HCT116 (cell line): ENCODE data around the gene STPG2. TPM values are rescaled to one million over a fixed set of nuclear protein-coding genes. Genes with fewer than 3 reads are reported as not detected.

ENCODE experiments used
- ATAC-seq: fragments of 200-7000 bp; cut with Tn5 transposase; 2 replicates; pipeline ENCODE4 v1.9.1; 2020; ENCODE audit warnings: mild to moderate bottlenecking, moderate library complexity
- BruUV-seq: library from RNA; stranded (reverse); fragments of 400-500 nt; replicated peaks from 2 replicates; lab custom pipeline; 2021; lab: Mats Ljungman, UMichigan
- CTCF ChIA-PET: fragments of 300-600 bp; sonication (Branson Sonifier 250); formaldehyde crosslinking; loops from one replicate; lab custom pipeline; 2021; ENCODE audit warnings: antibody characterized with exemption; lab: Charles Lee
- POLR2A ChIA-PET: fragments of 300-600, 350-600 bp; sonication (Branson Sonifier 250); formaldehyde crosslinking; loops from one replicate; lab custom pipeline; 2021; ENCODE audit warnings: antibody characterized with exemption; lab: Charles Lee
- RAD21 ChIA-PET, 2 experiments: fragments of 300-600 bp; sonication (Branson Sonifier 250); formaldehyde crosslinking; loops; one replicate each; lab custom pipeline; 2023; ENCODE audit warnings: low total read pairs in 2 of 2; ENCODE audit not compliant: uncharacterized antibody in 2 of 2, unreplicated experiment in 2 of 2, low non-redundant PET in 1 of 2; lab: Charles Lee
- DNase-seq: peaks from one replicate; pipeline ENCODE4 v3.0.0-alpha.2; 2010; ENCODE audit warnings: low read depth, low spot score
- H2AFZ ChIP-seq: fragments of 200-600 bp; shearing (Covaris generic), sonication (generic); 2 replicates; pipeline ENCODE4 v1.6.1; 2017; ENCODE audit warnings: low read depth, mixed run types, mixed read lengths, antibody characterized with exemption, low read length; ENCODE audit not compliant: poor library complexity, severe bottlenecking
- H3K27ac ChIP-seq: 2 replicates; pipeline ENCODE4 v1.5.1; 2012; ENCODE audit warnings: low read depth, low read length
- H3K27me3 ChIP-seq: fragments of 200-600 bp; sonication (generic); 2 replicates; pipeline ENCODE4 v1.6.1; 2016; ENCODE audit warnings: mixed run types, low read length, mixed read lengths; ENCODE audit not compliant: insufficient read depth
- H3K36me3 ChIP-seq, 2 experiments: fragments of 200-500 bp in 1 of 2; fragments of 200-600 bp in 1 of 2; sonication (Bioruptor generic) in 1 of 2; sonication (generic) in 1 of 2; 2 replicates each; pipeline versions ENCODE4 v1.5.1 to v1.6.1; 2014 to 2016; ENCODE audit warnings: low read length in 2 of 2, inconsistent platforms in 1 of 2, mixed read lengths in 1 of 2, mixed run types in 1 of 2; ENCODE audit not compliant: insufficient read depth in 2 of 2, control insufficient read depth in 1 of 2
- H3K4me1 ChIP-seq, 2 experiments: fragments of 200-600 bp in 1 of 2; sonication (generic) in 1 of 2; 2 replicates each; pipeline versions ENCODE4 v1.5.1 to v1.6.1; 2012 to 2017; ENCODE audit warnings: low read length in 2 of 2, inconsistent platforms in 1 of 2, mild to moderate bottlenecking in 1 of 2, mixed read lengths in 1 of 2, mixed run types in 1 of 2, moderate library complexity in 1 of 2; ENCODE audit not compliant: insufficient read depth in 2 of 2, control insufficient read depth in 1 of 2
- H3K4me2 ChIP-seq: fragments of 200-600 bp; sonication (generic); 2 replicates; pipeline ENCODE4 v1.6.1; 2017; ENCODE audit warnings: mixed run types, low read length, mixed read lengths
- H3K4me3 ChIP-seq, 2 experiments: fragments of 200-600 bp in 1 of 2; sonication (generic) in 1 of 2; replicated peaks in 1 of 2; 2 replicates each; pipeline ENCODE4 v1.5.1; 2011 to 2016; ENCODE audit warnings: low read length in 2 of 2, control low read depth in 1 of 2, low read depth in 1 of 2, mild to moderate bottlenecking in 1 of 2, mixed read lengths in 1 of 2, mixed run types in 1 of 2
- H3K79me2 ChIP-seq: fragments of 200-600 bp; sonication (generic); 2 replicates; pipeline ENCODE4 v1.6.1; 2017; ENCODE audit warnings: mild to moderate bottlenecking, mixed run types, low read length, moderate library complexity, mixed read lengths; ENCODE audit not compliant: insufficient read depth
- H3K9ac ChIP-seq: fragments of 200-600 bp; sonication (generic); 2 replicates; pipeline ENCODE4 v1.6.1; 2016; ENCODE audit warnings: low read length, mixed read lengths
- H3K9me2 ChIP-seq: fragments of 200-600 bp; sonication (generic), shearing (Covaris generic); 2 replicates; pipeline ENCODE4 v1.6.1; 2017; ENCODE audit warnings: mixed run types, mild to moderate bottlenecking, moderate library complexity; ENCODE audit not compliant: insufficient read depth
- H3K9me3 ChIP-seq, 2 experiments: fragments of 200-500 bp in 1 of 2; fragments of 200-600 bp in 1 of 2; sonication (Bioruptor generic) in 1 of 2; sonication (generic) in 1 of 2; 2 replicates each; pipeline ENCODE4 v1.6.1; 2014 to 2017; ENCODE audit warnings: low read length in 2 of 2, mixed read lengths in 2 of 2, inconsistent platforms in 1 of 2, low read depth in 1 of 2, mild to moderate bottlenecking in 1 of 2, mixed run types in 1 of 2, moderate library complexity in 1 of 2; ENCODE audit not compliant: control insufficient read depth in 1 of 2, insufficient read depth in 1 of 2
- H4K20me1 ChIP-seq: fragments of 200-600 bp; sonication (generic), shearing (Covaris generic); 2 replicates; pipeline ENCODE4 v1.6.1; 2017; ENCODE audit warnings: mixed run types, mild to moderate bottlenecking, moderate library complexity; ENCODE audit not compliant: insufficient read depth
- CEBPB ChIP-seq: IDR thresholded peaks from 2 replicates; pipeline ENCODE4 v1.6.1; 2012; ENCODE audit warnings: low read depth
- EZH2 ChIP-seq: fragments of 200-600 bp; sonication (generic); IDR thresholded peaks from 2 replicates; pipeline ENCODE4 v1.6.1; 2017; ENCODE audit warnings: antibody characterized with exemption, mixed run types
- EZH2phosphoT487 ChIP-seq: fragments of 200-600 bp; IDR thresholded peaks from 2 replicates; pipeline ENCODE4 v1.6.1; 2018; ENCODE audit warnings: antibody characterized with exemption, borderline replicate concordance
- FOSL1 ChIP-seq: IDR thresholded peaks from 2 replicates; pipeline ENCODE4 v1.6.1; 2012; ENCODE audit warnings: low read depth
- POLR2A ChIP-seq: IDR thresholded peaks from 2 replicates; pipeline ENCODE4 v1.7.0; 2011; ENCODE audit warnings: borderline replicate concordance; ENCODE audit not compliant: insufficient read depth, insufficient read length; ENCODE audit errors: extremely low read depth
- POLR2AphosphoS5 ChIP-seq: IDR thresholded peaks from 2 replicates; pipeline ENCODE4 v1.6.1; 2011; ENCODE audit warnings: mild to moderate bottlenecking, low read depth, low read length, moderate library complexity
- RAD21 ChIP-seq: IDR thresholded peaks from 2 replicates; pipeline ENCODE4 v1.6.1; 2012; ENCODE audit warnings: low read depth, mild to moderate bottlenecking
- SIN3A ChIP-seq: IDR thresholded peaks from 2 replicates; pipeline ENCODE4 v1.6.1; 2012; ENCODE audit warnings: low read depth
- SP1 ChIP-seq: IDR thresholded peaks from 2 replicates; pipeline ENCODE4 v1.6.1; 2012; ENCODE audit warnings: low read depth
- ZNF274 ChIP-seq: fragments of 200-500 bp; sonication (Bioruptor generic); IDR thresholded peaks from 2 replicates; pipeline ENCODE4 v1.6.1; 2014; ENCODE audit warnings: mild to moderate bottlenecking, low read depth, low read length, inconsistent platforms
- intact Hi-C: fragments of 100-400 bp; cut with micrococcal nuclease; formaldehyde crosslinking; loops from 2 replicates; pipeline ENCODE4 v1.10.0; 2022
- total RNA-seq: library from RNA; stranded (reverse); gene quantifications from one replicate; pipeline ENCODE4 v1.2.1, GENCODE V29; 2021; ENCODE audit not compliant: unreplicated experiment
- TF ChIP-seq, protein P1 (sequence below): IDR thresholded peaks from 2 replicates; pipeline ENCODE4 v1.6.1; 2012

Gene STPG2
- total RNA-seq, 1 experiment from 2014 or later, result not detected

DNA sequence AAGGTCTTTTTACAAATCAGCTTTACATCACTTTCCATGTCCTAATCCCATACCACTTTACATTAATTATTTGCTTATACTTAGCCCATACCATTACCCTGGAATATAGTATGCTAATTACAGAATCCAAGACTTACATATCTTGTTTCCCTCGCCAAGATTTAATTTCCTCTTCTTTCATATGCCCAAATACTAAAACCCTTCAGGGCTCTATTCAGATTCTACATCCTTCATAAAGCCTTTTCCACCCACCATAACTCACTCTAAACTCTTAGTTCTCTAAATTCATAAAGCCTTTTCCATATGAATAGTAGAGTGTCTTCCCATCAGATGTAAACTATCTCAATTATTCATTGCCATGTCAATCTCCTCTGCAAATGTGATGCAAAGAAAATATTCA lies 390.7 kb downstream of the STPG2 start:
- Histone ChIP-seq H3K9ac (no peak overlapping the region), H2AFZ (no peak overlapping the region), H3K4me3 (no peak overlapping the region), H3K4me1 (no peaks in the 10 kb centered on the region), H3K4me2 (no peak overlapping the region), H3K36me3 (no peaks in the 10 kb centered on the region), H3K9me3 (no peaks in the 10 kb centered on the region), H3K27ac (no peak overlapping the region), H3K27me3 (no peaks in the 10 kb centered on the region), H4K20me1 (no peaks in the 10 kb centered on the region), H3K79me2 (no peaks in the 10 kb centered on the region), H3K9me2 (no peaks in the 10 kb centered on the region)
- BruUV-seq, result no TSS peak
- intact Hi-C loops, result no loop called here
- no peak for TF ChIP-seq ZNF274
- TF ChIP-seq EZH2phosphoT487, result no peak
- no peak for TF ChIP-seq FOSL1
- no peak for TF ChIP-seq POLR2A
- TF ChIP-seq CEBPB, result no peak
- ChIA-PET RAD21 (no interaction called here), CTCF (no interaction called here), POLR2A (no interaction called here)
- ATAC-seq, result no peak
- no peak for DNase-seq

DNA sequence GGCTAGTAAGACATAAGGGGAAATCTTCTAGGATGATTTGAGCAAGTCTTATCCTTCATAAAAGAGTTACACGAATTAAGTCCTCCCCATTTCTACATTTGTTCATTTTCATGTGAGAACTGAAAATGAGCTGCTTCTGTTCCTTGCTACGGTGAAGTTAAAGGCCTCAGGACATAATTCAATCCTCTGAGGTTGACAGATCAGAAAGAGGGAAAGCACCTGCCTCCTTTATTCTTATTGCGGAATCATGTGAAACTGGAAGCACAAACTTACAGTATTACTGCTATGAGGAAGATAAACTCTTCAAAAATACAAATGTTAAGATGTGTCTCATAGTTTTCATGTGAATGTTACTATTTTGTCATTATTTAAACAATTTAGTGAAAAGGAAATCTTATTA lies 395.3 kb downstream of the STPG2 start:
- POLR2A ChIA-PET, result no interaction called here
- intact Hi-C loops, result no loop called here
- no peaks in the 10 kb centered on the region for H3K27me3 ChIP-seq
- no peak overlapping the region for H3K9ac ChIP-seq
- no peaks in the 10 kb centered on the region for H3K36me3 ChIP-seq
- H3K4me3 ChIP-seq, result no peak overlapping the region
- DNase-seq (no peak), ATAC-seq (no peak)
- RAD21 ChIA-PET, result no interaction called here
- H2AFZ ChIP-seq, result no peak overlapping the region
- H3K9me3 ChIP-seq, result no peaks in the 10 kb centered on the region
- no peaks in the 10 kb centered on the region for H3K9me2 ChIP-seq
- no peaks in the 10 kb centered on the region for H4K20me1 ChIP-seq
- BruUV-seq, result no TSS peak
- no peaks in the 10 kb centered on the region for H3K79me2 ChIP-seq
- TF ChIP-seq EZH2, result no peak
- TF ChIP-seq, protein P1, sequence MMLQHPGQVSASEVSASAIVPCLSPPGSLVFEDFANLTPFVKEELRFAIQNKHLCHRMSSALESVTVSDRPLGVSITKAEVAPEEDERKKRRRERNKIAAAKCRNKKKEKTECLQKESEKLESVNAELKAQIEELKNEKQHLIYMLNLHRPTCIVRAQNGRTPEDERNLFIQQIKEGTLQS, result no peak
- TF ChIP-seq POLR2A, result no peak
- TF ChIP-seq SIN3A, result no peak
- TF ChIP-seq POLR2AphosphoS5, result no peak
- TF ChIP-seq RAD21, result no peak
- no peak for TF ChIP-seq SP1
- TF ChIP-seq CEBPB, result no peak
- TF ChIP-seq FOSL1, result no peak
- no peak overlapping the region for H3K27ac ChIP-seq
- H3K4me2 ChIP-seq, result no peak overlapping the region
- no peaks in the 10 kb centered on the region for H3K4me1 ChIP-seq
- CTCF ChIA-PET, result no interaction called here
